ENCODE measurements around the gene ACTL6B.
A peak's percentile ranks its signal among the peaks of the same experiment; 100 is the strongest.
"Not testable (repeated sequence)": the region's sequence is repeated elsewhere in the genome, so short reads cannot be mapped to it uniquely, and the experiment has no call there.

Gene ACTL6B

GRCh38 chr7:100671353-100672327, 15.4 kb upstream of the ACTL6B start:
- DNase-seq (ENCODE audit: low read depth in 3 of 3) = no peak

DNA sequence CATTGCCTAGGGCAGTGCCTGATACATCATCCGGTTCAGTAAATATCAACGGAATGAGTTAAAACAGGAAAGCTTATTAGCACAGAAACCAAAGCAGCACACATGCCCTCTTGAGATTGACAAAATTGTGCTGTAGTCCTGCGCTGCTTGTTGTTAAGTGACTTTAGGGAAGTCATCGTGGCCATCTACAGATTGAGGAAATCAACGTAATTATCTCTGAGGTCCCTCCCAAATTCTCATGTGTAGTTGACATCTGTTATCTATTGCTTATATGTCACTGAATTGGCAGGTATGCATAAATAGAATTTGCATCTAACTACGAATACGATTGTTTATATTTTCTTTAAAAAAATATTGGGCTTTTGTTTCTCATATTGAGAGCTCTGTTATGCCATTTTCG, 13.8 kb upstream of the ACTL6B start:
- no peak for DNase-seq (ENCODE audit: low read depth in 3 of 3)

DNA sequence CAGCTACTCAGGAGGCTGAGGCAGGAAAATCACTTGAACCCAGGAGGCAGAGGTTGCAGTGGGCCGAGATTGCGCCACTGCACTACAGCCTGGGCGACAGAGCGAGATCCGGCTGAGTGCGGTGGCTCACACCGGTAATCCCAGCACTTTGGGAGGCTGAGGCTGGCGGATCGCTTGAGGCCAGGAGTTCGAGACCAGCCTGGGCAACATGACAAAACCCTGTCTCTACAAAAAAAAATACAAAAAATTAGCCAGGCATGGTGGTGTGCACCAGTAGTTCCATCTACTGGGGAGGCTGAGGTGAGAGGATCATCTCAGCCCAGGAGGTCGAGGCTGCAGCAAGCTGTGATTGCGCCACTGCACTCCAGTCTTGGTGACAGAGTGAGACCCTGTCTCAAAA, 12.9 kb upstream of the ACTL6B start:
- DNase-seq (ENCODE audit: low read depth in 3 of 3) = not testable (repeated sequence)

DNA sequence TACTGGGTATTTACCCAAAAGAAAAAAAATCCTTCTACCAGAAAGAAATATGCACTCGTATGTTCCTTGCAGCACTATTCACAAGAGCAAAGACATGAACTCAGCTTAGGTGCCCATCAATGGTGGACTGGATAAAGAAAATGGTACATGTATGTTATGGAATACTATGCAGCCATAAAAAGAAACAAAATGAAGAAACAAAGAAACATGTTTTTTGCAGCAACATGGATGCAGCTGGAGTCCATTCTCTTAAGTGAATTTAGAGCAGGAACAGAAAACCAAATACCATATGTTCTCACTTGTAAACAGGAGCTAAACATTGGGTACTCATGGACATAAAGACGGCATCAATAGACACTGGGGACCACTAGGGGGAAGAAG, 11.8 kb upstream of the ACTL6B start:
- no peak for DNase-seq (ENCODE audit: low read depth in 3 of 3)

DNA sequence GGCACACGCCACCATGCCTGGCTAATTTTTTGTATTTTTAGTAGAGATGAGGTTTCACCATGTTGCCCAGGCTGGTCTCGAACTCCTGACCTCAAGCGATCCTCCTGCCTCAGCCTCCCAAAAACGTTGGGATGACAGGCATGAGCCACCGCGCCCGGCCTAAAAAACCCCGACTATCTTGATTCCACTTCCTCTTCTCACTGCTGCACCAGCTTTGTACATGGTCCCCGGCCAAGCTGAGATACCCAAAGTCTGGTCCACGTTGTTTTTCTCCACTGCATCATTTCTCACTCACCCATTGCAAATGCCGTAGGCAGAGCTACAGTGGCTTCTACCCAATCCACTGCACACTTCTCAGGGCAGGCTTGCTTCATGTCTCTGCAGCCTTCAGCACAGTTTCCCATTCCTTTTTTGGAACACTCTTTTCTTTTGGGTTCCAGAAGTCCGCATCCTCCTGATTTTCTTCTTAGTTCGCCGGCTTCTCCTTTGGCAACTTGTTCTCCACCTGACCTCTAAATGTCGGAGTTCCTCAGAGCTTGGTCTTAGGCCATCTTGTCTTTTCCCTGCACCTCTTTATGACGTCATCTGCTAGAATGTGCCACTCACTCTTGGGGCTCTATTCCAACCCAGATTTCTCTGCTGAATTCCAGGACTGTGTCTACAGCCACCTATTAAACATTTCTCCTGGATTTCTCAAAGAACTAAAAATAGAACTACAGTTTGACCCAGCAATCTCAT, 11.3 kb upstream of the ACTL6B start:
- DNase-seq (ENCODE audit: low read depth in 3 of 3) = no peak

DNA sequence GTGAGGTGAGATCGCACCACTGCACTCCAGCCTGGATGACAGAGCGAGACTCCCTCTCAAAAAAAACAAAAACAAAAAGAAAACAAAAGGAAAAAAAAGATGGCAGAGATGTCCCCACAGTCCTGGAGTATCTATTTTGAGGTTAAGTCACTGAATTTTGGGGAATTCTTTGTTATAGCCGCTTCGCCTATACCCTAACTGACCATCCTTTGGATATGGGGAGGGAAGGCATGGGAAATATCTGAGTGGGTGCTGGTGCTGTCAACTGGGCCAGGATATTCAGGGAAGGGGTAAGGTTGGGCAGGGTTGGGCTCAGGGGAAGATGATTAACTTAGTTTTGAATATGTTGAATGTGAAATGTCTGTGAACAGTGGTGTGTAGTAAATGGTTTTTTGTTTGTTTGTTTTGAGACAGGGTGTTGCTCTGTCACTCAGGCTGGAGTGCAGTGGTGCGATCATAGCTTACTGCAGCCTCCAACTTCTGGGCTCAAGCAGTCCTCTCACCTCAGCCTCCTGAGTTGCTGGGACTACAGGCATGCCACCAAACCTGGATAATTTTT, 9.0 kb upstream of the ACTL6B start:
- DNase-seq (ENCODE audit: low read depth in 3 of 3) = no peak

DNA sequence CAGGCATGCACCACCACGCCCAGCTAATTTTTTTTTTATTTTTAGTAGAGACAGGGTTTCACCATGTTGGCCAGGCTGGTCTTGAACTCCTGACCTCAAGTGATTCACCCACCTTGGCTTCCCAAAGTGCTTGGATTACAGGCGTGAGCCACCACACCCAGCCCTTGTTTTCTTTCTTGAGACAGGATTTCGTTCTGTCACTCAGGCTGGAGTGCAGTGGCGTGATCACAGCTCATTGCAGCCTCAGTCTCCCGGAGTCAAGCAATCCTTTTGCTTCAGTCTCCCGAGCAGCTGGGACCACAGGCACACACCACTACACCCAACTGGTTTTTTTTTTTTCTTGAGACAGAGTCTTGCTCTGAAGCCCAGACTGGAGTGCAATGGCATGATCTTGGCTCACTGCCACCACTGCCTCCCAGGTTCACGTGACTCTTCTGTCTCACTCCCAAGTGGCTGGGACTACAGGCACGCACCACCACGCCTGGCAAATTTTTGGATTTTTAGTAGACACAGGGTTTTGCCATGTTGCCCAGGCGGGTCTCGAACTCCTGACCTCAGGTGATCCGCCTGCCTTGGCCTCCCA, 6.0 kb upstream of the ACTL6B start:
- not testable (repeated sequence) for DNase-seq (ENCODE audit: low read depth in 3 of 3)

DNA sequence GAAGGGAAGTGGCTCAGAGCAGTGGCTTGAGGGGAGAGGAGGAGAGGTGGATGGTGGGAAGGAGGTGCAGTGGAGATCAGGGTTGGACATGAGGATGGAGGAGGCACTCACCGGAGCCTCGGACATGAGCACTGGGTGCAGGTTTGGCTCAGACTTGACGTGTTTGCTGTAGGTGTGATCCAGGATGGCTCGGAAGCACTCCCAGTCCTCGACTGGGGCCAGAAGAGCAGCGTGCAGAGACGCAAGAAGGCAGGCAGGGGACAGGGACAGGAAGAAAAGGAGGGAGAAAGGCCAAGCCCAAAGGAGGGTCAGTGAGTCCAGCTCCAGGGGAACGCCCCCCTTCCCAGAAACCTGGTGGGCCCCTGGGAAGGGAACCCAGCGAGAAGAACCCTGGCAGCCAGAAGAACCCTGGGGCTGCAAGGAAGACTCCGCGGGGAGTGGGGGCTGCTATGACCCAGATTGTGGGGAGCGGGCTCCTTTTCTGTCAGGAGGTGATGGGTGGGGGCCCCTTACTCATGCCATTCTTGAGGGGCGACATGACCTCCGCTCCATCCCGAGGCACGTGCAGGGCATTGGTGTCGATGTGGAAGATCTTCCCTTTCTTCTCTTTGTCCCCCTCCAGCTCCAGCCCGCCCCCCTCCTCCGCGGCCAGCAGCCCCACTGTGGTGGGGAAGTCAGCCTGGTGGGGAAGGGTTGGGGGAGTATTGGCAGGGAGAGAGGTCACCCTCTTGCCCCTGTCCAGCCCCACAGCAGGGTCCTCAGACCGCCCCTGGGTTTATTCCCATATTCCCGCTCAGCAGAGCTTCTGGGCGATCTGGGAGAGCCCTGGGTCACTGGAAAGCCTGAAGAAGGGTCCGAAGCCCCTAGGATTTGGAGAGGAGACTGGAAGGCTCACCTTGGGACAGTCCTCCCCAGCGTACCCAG, 1.1 kb downstream of the ACTL6B start:
- DNase-seq (ENCODE audit: low read depth in 3 of 3) = no peak

GRCh38 chr7:100649826-100650565, 6.3 kb downstream of the ACTL6B start:
- no peak for DNase-seq (ENCODE audit: low read depth in 3 of 3)

- DNase-seq (ENCODE audit: low read depth in 3 of 3) = no peak
Observed at GRCh38 chr7:100642534-100642907, 13.7 kb downstream of the ACTL6B start.

GRCh38 chr7:100641860-100642533, 14.3 kb downstream of the ACTL6B start:
- DNase-seq (ENCODE audit: low read depth in 3 of 3) = no peak

GRCh38 chr7:100641463-100641859, 14.8 kb downstream of the ACTL6B start, which contains the start of gene TFR2:
Gene TFR2, minus strand, starts transcription at chr7:100641552. Its CDS starts 43 bp downstream, at chr7:100641509.
- no peak for DNase-seq (ENCODE audit: low read depth in 3 of 3)

GRCh38 chr7:100640517-100641440, 15.5 kb downstream of the ACTL6B start:
- no peak for DNase-seq (ENCODE audit: low read depth in 3 of 3)

DNA sequence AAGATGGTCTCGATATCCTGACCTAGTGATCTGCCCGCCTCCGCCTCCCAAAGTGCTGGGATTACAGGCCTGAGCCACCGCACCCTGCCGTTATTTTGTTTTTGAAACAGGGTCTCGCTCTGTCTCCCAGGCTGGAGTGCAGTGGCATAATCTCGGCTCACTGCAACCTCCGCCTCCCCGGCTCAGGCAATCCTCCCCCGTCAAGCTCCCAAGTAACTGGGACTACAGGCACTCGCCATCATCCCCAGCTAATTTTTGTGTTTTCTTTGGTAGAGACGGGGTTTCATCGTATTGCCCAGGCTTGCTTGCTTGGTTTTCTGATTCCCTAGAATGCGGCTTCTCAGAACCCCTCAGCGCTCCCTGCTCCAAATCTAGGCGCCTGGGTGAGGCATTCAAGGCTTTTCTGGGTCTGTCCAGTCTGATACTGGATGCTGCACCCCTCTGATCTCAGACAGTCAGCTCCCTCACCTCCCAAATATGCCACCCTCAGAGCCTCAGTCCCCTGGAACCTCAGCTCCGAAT, 16.2 kb downstream of the ACTL6B start:
- no peak for DNase-seq (ENCODE audit: low read depth in 3 of 3)

DNA sequence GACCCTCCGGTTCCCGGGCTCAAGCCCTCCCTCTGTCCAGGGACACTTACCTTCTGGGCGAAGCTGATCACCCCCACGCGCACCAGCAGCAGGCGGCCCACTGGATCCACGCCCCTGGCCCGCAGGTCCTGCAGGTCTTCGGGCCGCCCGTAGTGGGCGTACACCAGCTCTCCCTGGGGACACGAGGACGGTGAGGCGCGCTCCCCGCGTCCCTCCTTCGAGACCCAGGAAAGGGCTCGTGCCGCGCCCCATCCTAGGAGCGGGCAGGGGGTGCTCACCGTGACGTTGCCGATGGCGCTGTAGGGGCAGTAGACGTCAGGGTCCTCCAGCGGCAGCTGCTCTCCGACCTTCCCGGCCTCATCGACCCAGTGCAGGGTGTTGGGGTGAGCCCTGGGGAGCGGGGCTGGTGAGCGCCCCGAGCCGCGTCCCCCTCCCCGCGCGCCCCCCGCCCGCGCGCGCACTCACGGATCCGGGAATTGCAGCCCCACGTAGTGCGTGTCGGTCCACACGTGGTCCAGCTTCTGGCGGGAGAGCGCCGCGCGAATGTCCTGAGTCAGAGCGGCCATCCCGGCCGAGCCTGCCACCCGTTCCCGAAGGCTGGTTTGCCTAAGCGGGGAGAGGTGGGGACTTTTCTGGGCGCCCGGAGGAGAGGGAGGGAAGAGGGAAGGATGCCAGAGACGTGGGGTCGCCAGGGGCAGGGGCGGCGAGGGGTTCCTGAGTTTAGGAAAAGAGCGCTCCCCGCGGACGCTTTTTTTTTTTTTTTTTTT, 23.1 kb downstream of the ACTL6B start:
- peak; percentile 30 to 46 (median 33) for DNase-seq (ENCODE audit: low read depth in 3 of 3)

DNA sequence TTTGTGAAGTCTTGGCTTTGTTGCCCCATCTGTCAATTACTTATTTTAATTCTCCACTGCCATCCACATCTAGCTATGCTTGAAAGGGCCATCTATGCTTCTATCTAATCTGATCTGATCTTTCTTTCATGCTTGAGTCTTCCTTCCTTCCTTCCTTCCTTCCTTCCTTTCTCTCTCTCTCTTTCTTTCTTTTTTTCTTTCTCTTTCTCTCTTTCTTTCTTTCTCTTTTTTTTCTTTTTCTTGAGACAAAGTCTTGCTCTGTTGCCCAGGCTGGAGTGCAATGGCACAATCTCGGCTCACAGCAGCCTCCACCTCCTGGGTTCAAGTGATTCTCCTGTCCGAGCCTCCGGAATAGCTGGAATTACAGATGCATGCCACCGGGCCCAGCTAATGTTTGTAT, 26.2 kb downstream of the ACTL6B start:
- DNase-seq (ENCODE audit: low read depth in 3 of 3) = no peak

GRCh38 chr7:100629117-100629716, 27.0 kb downstream of the ACTL6B start:
- DNase-seq (ENCODE audit: low read depth in 3 of 3) = no peak

Measured in stimulated activated CD4-positive, alpha-beta T cell treated with anti-CD3 and anti-CD28 coated beads, TNF-alpha, amount 100 ng/mL, for 4 hours (primary cell).